T-helper 17 cell (primary cell): ENCODE data around the gene CYRIA. TPM values are rescaled to one million over a fixed set of nuclear protein-coding genes. Genes with fewer than 3 reads are reported as not detected.

Experiments used
- ATAC-seq: fragments of 150-1000 bp; cut with Tn5 transposase; 2 replicates; pipeline ENCODE4 v1.10.0; 2021; ENCODE audit warnings: mild to moderate bottlenecking, moderate library complexity
- DNase-seq, 3 donors: peaks; one replicate each; pipeline versions ENCODE4 v3.0.0 to v3.0.0-alpha.2; 2020 to 2021
- H3K9me3 ChIP-seq: one replicate; pipeline ENCODE4 v1.7.0; 2013; ENCODE audit warnings: low read length, mild to moderate bottlenecking; ENCODE audit not compliant: control insufficient read depth, poor library complexity, severe bottlenecking
- H3K27ac Mint-ChIP-seq: one replicate; pipeline ENCODE4 v1.8.0; 2022; ENCODE audit warnings: mild to moderate bottlenecking, moderate library complexity, mixed read lengths
- H3K27me3 Mint-ChIP-seq: one replicate; pipeline ENCODE4 v1.8.0; 2022; ENCODE audit warnings: mixed read lengths
- H3K36me3 Mint-ChIP-seq: one replicate; pipeline ENCODE4 v1.8.0; 2022; ENCODE audit warnings: low read depth, mixed read lengths
- H3K4me1 Mint-ChIP-seq: one replicate; pipeline ENCODE4 v1.8.0; 2022; ENCODE audit warnings: mild to moderate bottlenecking, mixed read lengths
- H3K4me3 Mint-ChIP-seq: one replicate; pipeline ENCODE4 v1.8.0; 2022; ENCODE audit warnings: mild to moderate bottlenecking, moderate library complexity, mixed read lengths
- total RNA-seq, 4 donors: library from RNA in 2 of 4; stranded (reverse) in 2 of 4; gene quantifications; one replicate each; pipeline ENCODE4 v1.2.3 and lab custom pipeline; 2022 to 2026

CYRIA gene
- total RNA-seq, 2 donors from 2014 or later, result 0.68 to 2.4 TPM

GRCh38 chr2:16653083-16653375, 12.6 kb downstream of the CYRIA start:
- Mint-ChIP-seq H3K27ac (no peak overlapping the region), H3K4me1 (peaks cover 10% of the 10 kb centered on the region)

GRCh38 chr2:16652296-16653082, 13.1 kb downstream of the CYRIA start:
- no peaks in the 10 kb centered on the region for H3K9me3 ChIP-seq
- Mint-ChIP-seq H3K36me3 (no peaks in the 10 kb centered on the region), H3K4me3 (no peak overlapping the region), H3K27ac (peak overlapping the region; percentile 14), H3K27me3 (peaks cover 13% of the 10 kb centered on the region), H3K4me1 (peaks cover 13% of the 10 kb centered on the region)
- DNase-seq (no peak), ATAC-seq (no peak)

More at GRCh38 chr2:16653083-16653375, 12.6 kb downstream of the CYRIA start:
- no peak overlapping the region for H3K4me3 Mint-ChIP-seq
- ATAC-seq, result no peak
- peaks cover 15% of the 10 kb centered on the region for H3K27me3 Mint-ChIP-seq
- no peak for DNase-seq
- no peaks in the 10 kb centered on the region for H3K9me3 ChIP-seq
- H3K36me3 Mint-ChIP-seq, result no peaks in the 10 kb centered on the region

GRCh38 chr2:16650287-16651249, 15.1 kb downstream of the CYRIA start:
- H3K4me1 Mint-ChIP-seq, result peaks cover 13% of the 10 kb centered on the region
- no peaks in the 10 kb centered on the region for H3K36me3 Mint-ChIP-seq
- ATAC-seq, result no peak
- H3K9me3 ChIP-seq, result no peaks in the 10 kb centered on the region
- no peak for DNase-seq
- H3K27me3 Mint-ChIP-seq, result peaks cover 11% of the 10 kb centered on the region
- no peak overlapping the region for H3K27ac Mint-ChIP-seq
- H3K4me3 Mint-ChIP-seq, result no peak overlapping the region

GRCh38 chr2:16649353-16650286, 16.0 kb downstream of the CYRIA start:
- Mint-ChIP-seq H3K4me1 (peaks cover 13% of the 10 kb centered on the region), H3K27me3 (peaks cover 16% of the 10 kb centered on the region), H3K27ac (no peak overlapping the region), H3K36me3 (no peaks in the 10 kb centered on the region), H3K4me3 (no peak overlapping the region)
- H3K9me3 ChIP-seq, result no peaks in the 10 kb centered on the region
- no peak for ATAC-seq
- no peak for DNase-seq

- H3K9me3 ChIP-seq, result no peaks in the 10 kb centered on the region
- no peak for ATAC-seq
- no peak for DNase-seq
- H3K27ac Mint-ChIP-seq, result no peak overlapping the region
- H3K27me3 Mint-ChIP-seq, result peaks cover 16% of the 10 kb centered on the region
- peak overlapping the region; percentile 4 for H3K4me3 Mint-ChIP-seq
- peaks cover 13% of the 10 kb centered on the region for H3K4me1 Mint-ChIP-seq
- no peaks in the 10 kb centered on the region for H3K36me3 Mint-ChIP-seq
Measured at GRCh38 chr2:16647992-16648617, 17.5 kb downstream of the CYRIA start.

- H3K9me3 ChIP-seq, result no peaks in the 10 kb centered on the region
- ATAC-seq, result no peak
- DNase-seq, result no peak
- Mint-ChIP-seq H3K36me3 (no peaks in the 10 kb centered on the region), H3K4me1 (peaks cover 10% of the 10 kb centered on the region), H3K27ac (no peak overlapping the region), H3K4me3 (no peak overlapping the region), H3K27me3 (peaks cover 16% of the 10 kb centered on the region)
Measured at GRCh38 chr2:16645775-16646559, 19.7 kb downstream of the CYRIA start.

GRCh38 chr2:16645088-16645487, 20.5 kb downstream of the CYRIA start:
- Mint-ChIP-seq H3K36me3 (no peaks in the 10 kb centered on the region), H3K4me3 (no peak overlapping the region), H3K27me3 (peaks cover 16% of the 10 kb centered on the region), H3K4me1 (peaks cover 3% of the 10 kb centered on the region), H3K27ac (no peak overlapping the region)
- ATAC-seq (no peak), DNase-seq (no peak)
- H3K9me3 ChIP-seq, result no peaks in the 10 kb centered on the region

GRCh38 chr2:16644221-16644925, 21.3 kb downstream of the CYRIA start:
- peaks cover 3% of the 10 kb centered on the region for H3K4me1 Mint-ChIP-seq
- no peak overlapping the region for H3K27ac Mint-ChIP-seq
- ATAC-seq, result no peak
- no peak for DNase-seq
- H3K9me3 ChIP-seq, result no peaks in the 10 kb centered on the region
- H3K27me3 Mint-ChIP-seq, result peaks cover 12% of the 10 kb centered on the region
- no peaks in the 10 kb centered on the region for H3K36me3 Mint-ChIP-seq
- H3K4me3 Mint-ChIP-seq, result no peak overlapping the region

GRCh38 chr2:16643099-16643498, 22.5 kb downstream of the CYRIA start:
- ATAC-seq (no peak), DNase-seq (no peak)
- H3K36me3 Mint-ChIP-seq, result no peaks in the 10 kb centered on the region
- peaks cover 10% of the 10 kb centered on the region for H3K27me3 Mint-ChIP-seq
- H3K9me3 ChIP-seq, result no peaks in the 10 kb centered on the region
- H3K4me3 Mint-ChIP-seq, result no peak overlapping the region
- H3K4me1 Mint-ChIP-seq, result peaks cover 9% of the 10 kb centered on the region
- H3K27ac Mint-ChIP-seq, result no peak overlapping the region

- H3K9me3 ChIP-seq, result no peaks in the 10 kb centered on the region
- H3K27me3 Mint-ChIP-seq, result peaks cover 10% of the 10 kb centered on the region
- H3K36me3 Mint-ChIP-seq, result no peaks in the 10 kb centered on the region
- ATAC-seq (no peak), DNase-seq (no peak)
- peaks cover 8% of the 10 kb centered on the region for H3K4me1 Mint-ChIP-seq
- H3K4me3 Mint-ChIP-seq, result no peak overlapping the region
- H3K27ac Mint-ChIP-seq, result no peak overlapping the region
Measured at GRCh38 chr2:16642088-16642487, 23.5 kb downstream of the CYRIA start.

GRCh38 chr2:16641509-16641908, 24.1 kb downstream of the CYRIA start:
- Mint-ChIP-seq H3K36me3 (no peaks in the 10 kb centered on the region), H3K27ac (no peak overlapping the region), H3K27me3 (peaks cover 10% of the 10 kb centered on the region), H3K4me3 (no peak overlapping the region), H3K4me1 (peaks cover 8% of the 10 kb centered on the region)
- DNase-seq (no peak), ATAC-seq (no peak)
- H3K9me3 ChIP-seq, result no peaks in the 10 kb centered on the region
